B cell (primary cell): Measurements from ENCODE around the gene IL1RL1. TPM values are rescaled to one million over a fixed set of nuclear protein-coding genes. Genes with fewer than 3 reads are reported as not detected.
A peak's percentile ranks its signal among the peaks of the same experiment; 100 is the strongest.

Source experiments
- ATAC-seq: fragments of 200-7000 bp; cut with Tn5 transposase; one replicate; pipeline ENCODE4 v1.10.0; 2021; ENCODE audit warnings: low read depth, mild to moderate bottlenecking, moderate number of reproducible peaks, moderate library complexity
- CTCF ChIA-PET: fragments of 350-600 bp; sonication (Branson Sonifier 250); formaldehyde crosslinking; loops from one replicate; lab custom pipeline; 2021; ENCODE audit warnings: antibody characterized with exemption, inconsistent platforms; lab: Charles Lee
- POLR2A ChIA-PET: fragments of 350-600 bp; sonication (Branson Sonifier 250); formaldehyde crosslinking; loops from one replicate; lab custom pipeline; 2021; ENCODE audit warnings: antibody characterized with exemption; lab: Charles Lee
- DNase-seq: peaks from one replicate; pipeline ENCODE4 v3.0.0; 2013
- H2AFZ ChIP-seq: 2 replicates; pipeline ENCODE4 v1.6.1; 2012; ENCODE audit warnings: mild to moderate bottlenecking, low read depth, low read length; ENCODE audit not compliant: insufficient read depth, poor library complexity, severe bottlenecking
- H3K27ac ChIP-seq, 2 donors: 1 replicate in 1 of 2; 2 replicates in 1 of 2; pipeline ENCODE4 v1.5.1; 2012 to 2013; ENCODE audit warnings: low read length in 2 of 2, mild to moderate bottlenecking in 2 of 2, moderate library complexity in 1 of 2
- H3K27me3 ChIP-seq, 4 experiments: fragments of 200-600 bp in 1 of 4; sonication (generic) in 1 of 4; replicated peaks in 1 of 4; 1 replicate in 2 of 4; 2 replicates in 2 of 4; pipeline versions ENCODE4 v1.6.1 to v1.7.0; 2013 to 2016; ENCODE audit warnings: low read length in 3 of 4, mild to moderate bottlenecking in 2 of 4, mixed read lengths in 1 of 4, moderate library complexity in 1 of 4; ENCODE audit not compliant: insufficient read depth in 4 of 4, control insufficient read depth in 3 of 4; ENCODE audit errors: control extremely low read depth in 1 of 4
- H3K36me3 ChIP-seq, 2 experiments: replicated peaks in 1 of 2; 1 replicate in 1 of 2; 2 replicates in 1 of 2; pipeline versions ENCODE4 v1.6.1 to v1.7.1; 2013; ENCODE audit warnings: low read length in 1 of 2; ENCODE audit not compliant: insufficient read depth in 2 of 2, control insufficient read depth in 1 of 2; ENCODE audit errors: control extremely low read depth in 1 of 2, extremely low read depth in 1 of 2
- H3K4me1 ChIP-seq, 2 donors: fragments of 200-600 bp in 1 of 2; sonication (generic) in 1 of 2; 1 replicate in 1 of 2; 2 replicates in 1 of 2; pipeline versions ENCODE4 v1.5.1 to v1.6.1; 2013 to 2017; ENCODE audit warnings: low read length in 2 of 2; ENCODE audit not compliant: control insufficient read depth in 2 of 2, insufficient read depth in 2 of 2
- H3K4me2 ChIP-seq: replicated peaks from 2 replicates; pipeline ENCODE3; 2012; ENCODE audit warnings: mild to moderate bottlenecking, low read depth, low read length; ENCODE audit not compliant: poor library complexity, severe bottlenecking
- H3K4me3 ChIP-seq, 5 experiments: fragments of 200-600 bp in 1 of 5; sonication (generic) in 1 of 5; 1 replicate in 3 of 5; 2 replicates in 2 of 5; pipeline versions ENCODE4 v1.5.1 to v1.7.0; 2011 to 2016; ENCODE audit warnings: low read length in 4 of 5, mild to moderate bottlenecking in 4 of 5, low read depth in 2 of 5, control low read depth in 1 of 5, moderate library complexity in 1 of 5; ENCODE audit not compliant: insufficient read depth in 1 of 5; ENCODE audit errors: control extremely low read depth in 1 of 5, extremely low read depth in 1 of 5
- H3K79me2 ChIP-seq: fragments of 200-600 bp; sonication (generic); one replicate; pipeline ENCODE4 v1.6.0; 2016; ENCODE audit warnings: low read length; ENCODE audit not compliant: control insufficient read depth, insufficient read depth
- H3K9ac ChIP-seq: fragments of 200-600 bp; sonication (generic); 2 replicates; pipeline ENCODE4 v1.6.1; 2017; ENCODE audit warnings: mild to moderate bottlenecking, low read length, moderate library complexity
- H3K9me3 ChIP-seq, 3 donors: one replicate each; pipeline versions ENCODE4 v1.6.1 to v1.7.1; 2013; ENCODE audit warnings: low read length in 2 of 3; ENCODE audit not compliant: control insufficient read depth in 2 of 3, insufficient read depth in 1 of 3; ENCODE audit errors: control extremely low read depth in 1 of 3
- H4K20me1 ChIP-seq: 2 replicates; pipeline ENCODE4 v1.6.0; 2012; ENCODE audit warnings: mild to moderate bottlenecking, low read length; ENCODE audit not compliant: insufficient read depth, control insufficient read depth, poor library complexity, severe bottlenecking
- H3K27ac Mint-ChIP-seq: one replicate; pipeline ENCODE4 v1.8.0; 2021; ENCODE audit warnings: mixed read lengths
- H3K27me3 Mint-ChIP-seq: one replicate; pipeline ENCODE4 v1.8.0; 2021; ENCODE audit warnings: mixed read lengths
- H3K4me1 Mint-ChIP-seq: one replicate; pipeline ENCODE4 v1.8.0; 2021; ENCODE audit warnings: mixed read lengths
- H3K4me3 Mint-ChIP-seq: one replicate; pipeline ENCODE4 v1.8.0; 2021; ENCODE audit warnings: mixed read lengths
- H3K9me3 Mint-ChIP-seq: one replicate; pipeline ENCODE4 v1.8.0; 2022; ENCODE audit warnings: mixed read lengths; ENCODE audit not compliant: insufficient read depth
- CTCF ChIP-seq: fragments of 200-600 bp; IDR thresholded peaks from one replicate; pipeline ENCODE4 v1.8.0; 2022; ENCODE audit warnings: antibody characterized with exemption, mild to moderate bottlenecking
- EZH2 ChIP-seq: IDR thresholded peaks from 2 replicates; pipeline ENCODE4 v1.6.1; 2012; ENCODE audit warnings: borderline replicate concordance, low read depth, mild to moderate bottlenecking, moderate library complexity, low read length; ENCODE audit not compliant: insufficient read depth, poor library complexity, severe bottlenecking
- WGBS: methylation state at CpG from one replicate; pipeline ENCODE4 v1.1.5; 2013; ENCODE audit warnings: missing lambda C conversion rate; ENCODE audit not compliant: insufficient coverage; 5-methylcytosine and 5-hydroxymethylcytosine counted together
- intact Hi-C: fragments of 100-400 bp; cut with micrococcal nuclease; formaldehyde crosslinking; loops from one replicate; pipeline ENCODE4 v1.10.0; 2022
- polyA plus RNA-seq: library from polyadenylated mRNA; depleted of rRNA; stranded (reverse); fragments of >200 nt; gene quantifications from 2 replicates; pipeline ENCODE4 v1.2.3, GENCODE V29; 2012
- total RNA-seq, 2 donors: library from RNA; stranded (reverse); fragments of 120-200 nt in 1 of 2; gene quantifications; 1 replicate in 1 of 2; 2 replicates in 1 of 2; pipeline versions ENCODE4 v1.2.3 to v1.2.4, GENCODE V29; 2013 to 2022

The IL1RL1 gene
- total and polyA plus RNA-seq, 2 donors (not counting 1 experiment from before 2014, with no cell fraction given) = not detected

DNA sequence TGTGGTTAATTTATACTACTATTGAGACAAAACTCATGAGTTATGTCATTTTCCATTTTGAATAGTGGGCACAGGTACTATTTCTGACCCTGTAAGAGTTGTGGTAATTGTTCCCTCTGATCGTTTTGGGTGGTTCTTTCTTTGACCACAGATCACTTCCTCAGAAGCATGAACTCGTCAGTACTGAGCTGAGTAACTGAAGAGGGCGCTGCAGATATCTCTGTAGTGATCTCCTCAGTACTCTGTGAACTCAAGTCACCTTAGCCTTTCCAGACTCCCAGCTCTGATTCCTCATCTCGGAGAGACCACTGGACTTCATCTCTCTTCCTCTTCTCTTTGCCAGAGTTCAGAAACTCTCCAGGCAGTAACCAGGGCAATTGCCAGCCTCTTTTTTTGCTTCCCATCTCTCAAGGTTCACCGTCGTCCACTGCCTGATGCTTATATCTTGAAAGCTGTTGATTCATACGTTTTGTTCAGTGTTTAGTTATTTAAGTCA is 9.4 kb upstream of the IL1RL1 start:
- Mint-ChIP-seq H3K27ac (no peak overlapping the region), H3K4me3 (no peak overlapping the region), H3K27me3 (peaks cover 39% of the 10 kb centered on the region), H3K4me1 (no peaks in the 10 kb centered on the region), H3K9me3 (no peaks in the 10 kb centered on the region)
- Histone ChIP-seq H3K4me1 (peaks cover 0 to 3% of the 10 kb centered on the region in 2 donors), H3K4me3 (no peak overlapping the region), H4K20me1 (no peaks in the 10 kb centered on the region), H3K9me3 (no peaks in the 10 kb centered on the region), H3K27ac (no peak overlapping the region), H3K4me2 (no peak overlapping the region), H3K79me2 (no peaks in the 10 kb centered on the region), H3K36me3 (no peaks in the 10 kb centered on the region), H2AFZ (peak overlapping the region; percentile 31), H3K9ac (no peak overlapping the region), H3K27me3 (peaks cover 0 to 12% (median 6%) of the 10 kb centered on the region in 4 experiments)
- 10% methylated on average over 2 of the region's 7 CpGs for WGBS
- TF ChIP-seq CTCF (peak; percentile 20), EZH2 (no peak)
- POLR2A ChIA-PET = no interaction called here
- intact Hi-C loops = no loop called here
- DNase-seq (peak; percentile 36), ATAC-seq (no peak)
- CTCF ChIA-PET = interaction anchor here (1.1 kb wide), 1 partner anchor 141 kb away, joined by 3 read pairs; no protein-coding TSS in a partner anchor

DNA sequence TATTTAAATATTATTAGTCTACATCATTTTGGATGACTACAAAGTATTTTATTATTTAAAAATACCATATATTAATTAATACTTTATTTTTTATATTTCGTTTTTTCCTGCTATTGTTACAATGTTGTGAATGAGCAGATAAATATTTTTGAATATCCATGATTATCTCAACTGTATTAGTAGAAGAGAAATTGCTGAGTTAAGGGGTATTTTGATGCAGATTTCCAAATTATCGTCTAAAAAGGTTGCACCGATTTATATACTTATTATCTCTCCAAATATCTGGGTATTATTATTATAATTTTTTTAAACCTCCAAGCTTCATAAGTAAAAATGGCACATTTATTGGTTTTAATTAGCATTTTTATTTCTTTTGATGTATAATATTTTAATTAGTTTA is 8.9 kb upstream of the IL1RL1 start:
- ChIA-PET CTCF (interaction anchor here (1.1 kb wide), 1 partner anchor 140 kb away, joined by 3 read pairs; no protein-coding TSS in a partner anchor), POLR2A (no interaction called here)
- Histone ChIP-seq H3K27ac (no peak overlapping the region), H3K36me3 (no peaks in the 10 kb centered on the region), H3K9ac (no peak overlapping the region), H3K4me1 (peaks cover 0 to 3% of the 10 kb centered on the region in 2 donors), H2AFZ (no peak overlapping the region), H3K4me3 (no peak overlapping the region), H3K9me3 (no peaks in the 10 kb centered on the region), H3K79me2 (no peaks in the 10 kb centered on the region), H3K4me2 (no peak overlapping the region), H3K27me3 (peaks cover 0 to 12% (median 6%) of the 10 kb centered on the region in 4 experiments), H4K20me1 (no peaks in the 10 kb centered on the region)
- Mint-ChIP-seq H3K4me3 (no peak overlapping the region), H3K27me3 (peaks cover 39% of the 10 kb centered on the region), H3K4me1 (no peaks in the 10 kb centered on the region), H3K27ac (no peak overlapping the region), H3K9me3 (no peaks in the 10 kb centered on the region)
- no peak for DNase-seq
- WGBS = no CpG with 5 or more reads among the region's 3 CpGs
- ATAC-seq = no peak
- intact Hi-C loops = no loop called here
- TF ChIP-seq EZH2 = no peak
- TF ChIP-seq CTCF = no peak
